ENCODE results near the gene RAB4A.
"Not testable (repeated sequence)": the region's sequence is repeated elsewhere in the genome, so short reads cannot be mapped to it uniquely, and the experiment has no call there.

RAB4A gene

GRCh38 chr1:229300099-229300757 lies 29.3 kb downstream of the RAB4A start:
- DNase-seq: no peak

GRCh38 chr1:229302740-229303139 lies 31.8 kb downstream of the RAB4A start:
- DNase-seq: no peak

GRCh38 chr1:229303855-229304254 lies 32.9 kb downstream of the RAB4A start:
- DNase-seq: no peak

- DNase-seq: no peak
These were observed 34.5 kb downstream of the RAB4A start for GRCh38 chr1:229305392-229305791.

GRCh38 chr1:229309074-229309473 lies 38.2 kb downstream of the RAB4A start:
- DNase-seq: no peak

GRCh38 chr1:229309684-229310083 lies 38.8 kb downstream of the RAB4A start:
- DNase-seq: no peak

- no peak for DNase-seq
These were observed 39.9 kb downstream of the RAB4A start for GRCh38 chr1:229310833-229311232.

- no peak for DNase-seq
These were observed 45.3 kb downstream of the RAB4A start for GRCh38 chr1:229316166-229316565.

- no peak for DNase-seq
These were observed 47.1 kb downstream of the RAB4A start for GRCh38 chr1:229318056-229318455.

- DNase-seq: no peak
These were observed 48.6 kb downstream of the RAB4A start for GRCh38 chr1:229319487-229319886.

GRCh38 chr1:229323201-229323600 lies 52.3 kb downstream of the RAB4A start:
- DNase-seq: no peak

GRCh38 chr1:229323885-229324553 lies 53.1 kb downstream of the RAB4A start:
- no peak for DNase-seq

- peak; percentile 12 to 36 for DNase-seq
These were observed 54.5 kb downstream of the RAB4A start for GRCh38 chr1:229325401-229325800.

GRCh38 chr1:229325853-229326487 lies 55.1 kb downstream of the RAB4A start:
- DNase-seq: peak in 1 of 2 experiments; percentile 3

GRCh38 chr1:229326601-229327000 lies 55.7 kb downstream of the RAB4A start:
- DNase-seq: no peak

GRCh38 chr1:229327765-229328164 lies 56.9 kb downstream of the RAB4A start:
- not testable (repeated sequence) for DNase-seq

- no peak for DNase-seq
These were observed 57.9 kb downstream of the RAB4A start for GRCh38 chr1:229328598-229329362.

GRCh38 chr1:229334269-229334668 lies 63.4 kb downstream of the RAB4A start:
- DNase-seq: no peak

GRCh38 chr1:229334716-229335115 lies 63.8 kb downstream of the RAB4A start:
- no peak for DNase-seq

GRCh38 chr1:229336345-229336744 lies 65.4 kb downstream of the RAB4A start:
- DNase-seq: peak; percentile 13 to 14

- DNase-seq: no peak
These were observed 68.2 kb downstream of the RAB4A start for GRCh38 chr1:229339086-229339485.

GRCh38 chr1:229339520-229339919 lies 68.6 kb downstream of the RAB4A start:
- no peak for DNase-seq

- DNase-seq: peak; percentile 20 to 55
These were observed 69.6 kb downstream of the RAB4A start for GRCh38 chr1:229340496-229340895.
